Prostate gland (tissue), 2 donors: ENCODE data around the gene PCDHGB5.
"Not testable (repeated sequence)": the region's sequence is repeated elsewhere in the genome, so short reads cannot be mapped to it uniquely, and the experiment has no call there.

Experiments used
- CTCF ChIP-seq, 4 experiments: fragments of 200-600 bp in 2 of 4; fragments of 450-650 bp in 2 of 4; sonication (generic) in 2 of 4; IDR thresholded peaks; 1 replicate in 3 of 4; 2 replicates in 1 of 4; pipeline ENCODE4 v1.5.1; 2016 to 2019; ENCODE audit warnings: antibody characterized with exemption in 4 of 4, mild to moderate bottlenecking in 2 of 4, moderate library complexity in 2 of 4
- POLR2A ChIP-seq: fragments of 450-650 bp; IDR thresholded peaks from one replicate; pipeline ENCODE4 v1.6.1; 2016; ENCODE audit warnings: antibody characterized with exemption, mild to moderate bottlenecking
- POLR2AphosphoS5 ChIP-seq: sonication (generic); formaldehyde crosslinking; IDR thresholded peaks from one replicate; pipeline ENCODE4 v1.6.1; 2017; ENCODE audit warnings: antibody characterized with exemption

GRCh38 chr5:141375444-141376155 lies 22.1 kb upstream of the PCDHGB5 start:
- TF ChIP-seq CTCF (IDR thresholded peaks at IDR 0.05); POLR2A; POLR2AphosphoS5: not testable (repeated sequence)
